Mucosa of descending colon (tissue), 3 donors: ENCODE data around the gene BMAL1. TPM values are rescaled to one million over a fixed set of nuclear protein-coding genes. Genes with fewer than 3 reads are reported as not detected.

Experiments
- ATAC-seq: fragments of 200-7000 bp; cut with Tn5 transposase; one replicate; pipeline ENCODE4 v1.9.1; 2020; ENCODE audit warnings: mild to moderate bottlenecking, moderate library complexity
- DNase-seq, 3 donors: peaks; one replicate each; pipeline ENCODE4 v3.0.0-alpha.2; 2020
- H3K36me3 ChIP-seq: fragments of 200-600 bp; one replicate; pipeline ENCODE4 v1.8.0; 2021; ENCODE audit warnings: low read depth, mild to moderate bottlenecking
- H3K4me1 ChIP-seq: fragments of 200-600 bp; one replicate; pipeline ENCODE4 v1.8.0; 2021; ENCODE audit warnings: low read depth, mild to moderate bottlenecking
- H3K4me3 ChIP-seq: fragments of 200-600 bp; one replicate; pipeline ENCODE4 v1.8.0; 2021; ENCODE audit warnings: mild to moderate bottlenecking
- H3K9me3 ChIP-seq: fragments of 200-600 bp; one replicate; pipeline ENCODE4 v1.8.0; 2021; ENCODE audit warnings: mild to moderate bottlenecking
- intact Hi-C, 2 donors: fragments of 100-400 bp; cut with DNase I in 1 of 2; cut with micrococcal nuclease in 1 of 2; formaldehyde crosslinking; loops; one replicate each; pipeline versions ENCODE4 v1.11.0 to v1.11.1; 2022; cut with DNase I, micrococcal nuclease
- total RNA-seq, 3 donors: library from RNA; stranded (reverse); fragmentation: NEBNext Ultra II Directional in 2 of 3; extraction: Animal tissue kit (Norgen Biotek cat#: 25700) in 2 of 3; gene quantifications; one replicate each; pipeline versions ENCODE4 v1.2.1 to v1.2.4, GENCODE V29; 2021 to 2023
- TF ChIP-seq, protein P1 (sequence below): fragments of 200-600 bp; IDR thresholded peaks from one replicate; pipeline ENCODE4 v1.8.0; 2022; ENCODE audit warnings: antibody characterized with exemption, mild to moderate bottlenecking
- donor health status: DM: no; HTN: no; CAD: no; lungs with moderate emphysema.
- donor health status: DM: no; HTN: no; CAD: no.
- donor health status: DM: no; HTN: yes; CAD: no.

Gene BMAL1
- total RNA-seq, 3 donors from 2014 or later: 26.6 to 40.1 (median 29.8) TPM

DNA sequence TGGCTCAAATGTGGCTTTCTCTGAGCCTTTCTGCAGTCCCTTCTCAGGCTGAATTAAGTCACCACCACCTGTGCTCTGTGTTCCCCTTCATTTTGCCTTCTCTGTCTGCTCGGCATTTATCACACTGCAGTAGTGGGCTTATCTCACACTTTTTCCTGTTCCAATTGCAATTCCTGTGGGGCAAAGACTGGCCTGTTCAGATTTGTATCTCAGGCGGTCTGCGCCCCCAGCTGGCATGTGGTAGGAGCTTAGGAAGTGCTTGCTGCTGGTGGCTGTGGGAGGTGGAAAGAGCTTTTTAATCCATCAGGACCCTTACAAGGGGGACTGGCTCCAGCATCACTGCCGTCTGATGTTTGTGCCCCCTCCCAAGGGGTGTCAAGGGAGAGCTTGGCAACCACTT, 21.2 kb downstream of the BMAL1 start:
- Histone ChIP-seq H3K4me1 (peaks cover 4% of the 10 kb centered on the region), H3K4me3 (no peak overlapping the region), H3K9me3 (no peaks in the 10 kb centered on the region), H3K36me3 (no peaks in the 10 kb centered on the region)
- TF ChIP-seq, protein P1, sequence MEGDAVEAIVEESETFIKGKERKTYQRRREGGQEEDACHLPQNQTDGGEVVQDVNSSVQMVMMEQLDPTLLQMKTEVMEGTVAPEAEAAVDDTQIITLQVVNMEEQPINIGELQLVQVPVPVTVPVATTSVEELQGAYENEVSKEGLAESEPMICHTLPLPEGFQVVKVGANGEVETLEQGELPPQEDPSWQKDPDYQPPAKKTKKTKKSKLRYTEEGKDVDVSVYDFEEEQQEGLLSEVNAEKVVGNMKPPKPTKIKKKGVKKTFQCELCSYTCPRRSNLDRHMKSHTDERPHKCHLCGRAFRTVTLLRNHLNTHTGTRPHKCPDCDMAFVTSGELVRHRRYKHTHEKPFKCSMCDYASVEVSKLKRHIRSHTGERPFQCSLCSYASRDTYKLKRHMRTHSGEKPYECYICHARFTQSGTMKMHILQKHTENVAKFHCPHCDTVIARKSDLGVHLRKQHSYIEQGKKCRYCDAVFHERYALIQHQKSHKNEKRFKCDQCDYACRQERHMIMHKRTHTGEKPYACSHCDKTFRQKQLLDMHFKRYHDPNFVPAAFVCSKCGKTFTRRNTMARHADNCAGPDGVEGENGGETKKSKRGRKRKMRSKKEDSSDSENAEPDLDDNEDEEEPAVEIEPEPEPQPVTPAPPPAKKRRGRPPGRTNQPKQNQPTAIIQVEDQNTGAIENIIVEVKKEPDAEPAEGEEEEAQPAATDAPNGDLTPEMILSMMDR: no peak
- ATAC-seq (no peak), DNase-seq (no peak)
- intact Hi-C loops: no loop called here

DNA sequence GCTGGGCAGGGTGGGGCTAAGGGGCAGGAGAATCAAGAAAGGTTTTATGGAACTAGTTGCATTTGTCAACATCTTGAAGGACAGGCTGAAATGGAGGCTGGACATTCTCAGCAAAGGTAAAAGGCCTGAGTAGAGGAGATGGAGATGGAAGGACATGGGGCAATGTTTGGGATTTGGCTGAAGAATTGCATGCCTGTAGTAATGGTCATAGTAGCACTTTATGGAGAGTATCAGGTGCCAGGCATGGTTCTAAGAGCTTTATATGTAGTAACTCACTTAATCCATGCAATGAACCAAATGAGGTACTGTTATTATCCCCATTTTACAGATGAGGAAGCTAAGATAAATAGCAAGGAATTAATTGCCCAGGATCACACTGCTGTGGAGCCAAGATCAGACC, 23.9 kb downstream of the BMAL1 start:
- Histone ChIP-seq H3K36me3 (no peaks in the 10 kb centered on the region), H3K4me3 (no peak overlapping the region), H3K4me1 (peaks cover 4% of the 10 kb centered on the region), H3K9me3 (no peaks in the 10 kb centered on the region)
- intact Hi-C loops: no loop called here
- DNase-seq: no peak
- ATAC-seq: no peak
- TF ChIP-seq, protein P1: no peak

GRCh38 chr11:13302420-13302958, 24.9 kb downstream of the BMAL1 start:
- Histone ChIP-seq H3K4me1 (peaks cover 2% of the 10 kb centered on the region), H3K4me3 (no peak overlapping the region), H3K9me3 (no peaks in the 10 kb centered on the region), H3K36me3 (no peaks in the 10 kb centered on the region)
- intact Hi-C loops: no loop called here
- TF ChIP-seq, protein P1: no peak
- ATAC-seq: no peak
- DNase-seq: no peak

GRCh38 chr11:13303668-13304649, 26.4 kb downstream of the BMAL1 start:
- Histone ChIP-seq H3K4me3 (no peak overlapping the region), H3K9me3 (no peaks in the 10 kb centered on the region), H3K4me1 (no peaks in the 10 kb centered on the region), H3K36me3 (no peaks in the 10 kb centered on the region)
- intact Hi-C loops: no loop called here
- DNase-seq (peak in 1 of 3 donors; percentile 26), ATAC-seq (peak; percentile 39)
- TF ChIP-seq, protein P1: no peak

- TF ChIP-seq, protein P1: no peak
- DNase-seq: no peak
- intact Hi-C loops: no loop called here
- Histone ChIP-seq H3K4me1 (no peaks in the 10 kb centered on the region), H3K36me3 (no peaks in the 10 kb centered on the region), H3K9me3 (no peaks in the 10 kb centered on the region), H3K4me3 (no peak overlapping the region)
- ATAC-seq: no peak
Measured at GRCh38 chr11:13304655-13305335, 27.2 kb downstream of the BMAL1 start.
